ENCODE results near the gene CORO1C.

DNA sequence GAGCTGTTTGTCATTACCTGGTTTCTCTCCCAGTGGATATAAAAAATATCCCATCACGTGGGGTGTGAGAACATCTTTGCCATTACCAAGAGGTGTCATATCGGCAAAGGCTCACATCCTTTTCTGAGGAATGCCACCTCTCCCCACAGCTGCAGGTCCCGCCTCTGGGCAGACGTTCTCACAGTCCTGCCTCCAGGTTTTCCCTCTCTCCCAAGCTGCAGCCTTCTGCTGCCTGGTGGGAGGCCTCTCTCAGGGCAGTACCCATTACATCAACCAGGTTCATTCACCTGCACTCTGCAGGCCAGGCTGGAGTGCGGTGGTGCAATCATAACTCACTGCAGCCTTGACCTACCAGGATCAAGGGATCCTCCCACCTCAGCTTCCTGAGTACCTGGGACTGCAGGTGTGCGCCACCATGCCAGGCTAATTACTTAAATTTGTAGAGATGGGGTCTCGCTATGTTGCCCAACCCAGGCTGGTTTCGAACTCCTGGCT is 118.5 kb downstream of the CORO1C start:
- TF ChIP-seq, protein P1, sequence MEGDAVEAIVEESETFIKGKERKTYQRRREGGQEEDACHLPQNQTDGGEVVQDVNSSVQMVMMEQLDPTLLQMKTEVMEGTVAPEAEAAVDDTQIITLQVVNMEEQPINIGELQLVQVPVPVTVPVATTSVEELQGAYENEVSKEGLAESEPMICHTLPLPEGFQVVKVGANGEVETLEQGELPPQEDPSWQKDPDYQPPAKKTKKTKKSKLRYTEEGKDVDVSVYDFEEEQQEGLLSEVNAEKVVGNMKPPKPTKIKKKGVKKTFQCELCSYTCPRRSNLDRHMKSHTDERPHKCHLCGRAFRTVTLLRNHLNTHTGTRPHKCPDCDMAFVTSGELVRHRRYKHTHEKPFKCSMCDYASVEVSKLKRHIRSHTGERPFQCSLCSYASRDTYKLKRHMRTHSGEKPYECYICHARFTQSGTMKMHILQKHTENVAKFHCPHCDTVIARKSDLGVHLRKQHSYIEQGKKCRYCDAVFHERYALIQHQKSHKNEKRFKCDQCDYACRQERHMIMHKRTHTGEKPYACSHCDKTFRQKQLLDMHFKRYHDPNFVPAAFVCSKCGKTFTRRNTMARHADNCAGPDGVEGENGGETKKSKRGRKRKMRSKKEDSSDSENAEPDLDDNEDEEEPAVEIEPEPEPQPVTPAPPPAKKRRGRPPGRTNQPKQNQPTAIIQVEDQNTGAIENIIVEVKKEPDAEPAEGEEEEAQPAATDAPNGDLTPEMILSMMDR (IDR thresholded peaks at IDR 0.05; ENCODE audit: low read depth, low read length): no peak
- no peak for TF ChIP-seq EZH2phosphoT487 (IDR thresholded peaks at IDR 0.05; ENCODE audit: low read depth)
